Esophagus muscularis mucosa (tissue), 4 donors: ENCODE data around the gene RADIL. TPM values are rescaled to one million over a fixed set of nuclear protein-coding genes. Genes with fewer than 3 reads are reported as not detected.
A peak's percentile ranks its signal among the peaks of the same experiment; 100 is the strongest.

Source experiments
- DNase-seq: peaks from one replicate; pipeline ENCODE4 v3.0.0-alpha.2; 2017; ENCODE audit errors: extremely low spot score
- H3K27ac ChIP-seq, 4 donors: fragments of 200-600 bp; sonication (generic); replicated peaks in 1 of 4; 1 replicate in 3 of 4; 2 replicates in 1 of 4; pipeline ENCODE4 v1.5.1; 2016 to 2019; ENCODE audit warnings: mild to moderate bottlenecking in 1 of 4
- H3K27me3 ChIP-seq, 4 donors: fragments of 200-600 bp; sonication (generic); one replicate each; pipeline versions ENCODE4 v1.5.1 to v1.6.0; 2016 to 2019
- H3K36me3 ChIP-seq, 4 donors: fragments of 200-600 bp; sonication (generic); one replicate each; pipeline ENCODE4 v1.5.1; 2016 to 2019
- H3K4me1 ChIP-seq, 4 donors: fragments of 200-600 bp; sonication (generic); one replicate each; pipeline ENCODE4 v1.5.1; 2016 to 2019
- H3K4me3 ChIP-seq, 4 donors: fragments of 200-600 bp; sonication (generic); 1 replicate in 2 of 4; 2 replicates in 2 of 4; pipeline ENCODE4 v1.5.1; 2016 to 2019; ENCODE audit warnings: mild to moderate bottlenecking in 4 of 4, moderate library complexity in 1 of 4
- H3K9me3 ChIP-seq, 4 donors: fragments of 200-600 bp; sonication (generic); 1 replicate in 3 of 4; 2 replicates in 1 of 4; pipeline ENCODE4 v1.5.1; 2016 to 2019
- EP300 ChIP-seq: sonication (generic); formaldehyde crosslinking; IDR thresholded peaks from one replicate; pipeline ENCODE4 v1.6.1; 2017; ENCODE audit warnings: antibody characterized with exemption
- POLR2A ChIP-seq: fragments of 450-650 bp; IDR thresholded peaks from one replicate; pipeline ENCODE4 v1.6.1; 2017; ENCODE audit warnings: antibody characterized with exemption, moderate library complexity, mild to moderate bottlenecking, low read depth
- POLR2AphosphoS5 ChIP-seq, 2 donors: sonication (generic); formaldehyde crosslinking; IDR thresholded peaks; one replicate each; pipeline ENCODE4 v1.6.1; 2017; ENCODE audit warnings: antibody characterized with exemption in 2 of 2
- WGBS: methylation state at CpG from one replicate; pipeline ENCODE4 v1.1.5; 2018; 5-methylcytosine and 5-hydroxymethylcytosine counted together
- intact Hi-C: fragments of 100-400 bp; cut with DNase I; formaldehyde crosslinking; loops from one replicate; pipeline ENCODE4 v1.15.1; 2023
- total RNA-seq, 4 donors: library from RNA; depleted of rRNA; stranded (reverse); fragments of >200 nt; gene quantifications; one replicate each; pipeline versions ENCODE4 v1.1.0 to v1.2.1, GENCODE V29; 2016
- TF ChIP-seq, protein P1 (sequence below), 3 experiments: fragments of 200-600 bp in 2 of 3; fragments of 450-650 bp in 1 of 3; sonication (generic) in 2 of 3; IDR thresholded peaks; one replicate each; pipeline ENCODE4 v1.5.1; 2017 to 2019; ENCODE audit warnings: antibody characterized with exemption in 3 of 3, mild to moderate bottlenecking in 2 of 3, moderate library complexity in 1 of 3

Gene RADIL
- total RNA-seq, 4 donors from 2014 or later, result 6.5 to 12.9 (median 12.1) TPM

DNA sequence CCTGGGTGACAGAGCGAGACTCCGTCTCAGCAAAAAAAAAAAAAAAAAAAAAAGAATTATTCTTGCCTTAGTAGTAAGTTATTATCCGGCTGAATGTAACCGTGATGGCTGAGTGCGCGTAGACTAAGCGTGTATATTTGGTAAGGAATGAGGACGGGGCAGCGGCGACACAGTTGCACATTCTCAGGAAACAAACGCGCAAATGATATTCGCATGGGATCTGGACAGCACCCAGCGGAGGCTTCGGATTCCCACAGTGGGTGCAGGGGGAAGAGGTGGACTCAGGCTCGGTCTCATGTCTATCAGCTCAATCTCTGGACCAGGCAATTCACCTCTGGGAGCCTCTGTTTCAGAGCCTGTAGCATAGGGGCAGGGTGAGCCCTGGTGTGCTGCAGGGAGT, 50.8 kb downstream of the RADIL start:
- H3K4me1 ChIP-seq, result peaks cover 0 to 8% (median under 1%) of the 10 kb centered on the region in 4 donors
- peaks cover 0 to 32% (median 7%) of the 10 kb centered on the region in 4 donors for H3K36me3 ChIP-seq
- DNase-seq, result no peak
- no peak overlapping the region for H3K27ac ChIP-seq
- no peaks in the 10 kb centered on the region for H3K27me3 ChIP-seq
- WGBS, result 94% methylated on average over 16 of the region's 16 CpGs
- intact Hi-C loops, result loop anchor here (5.0 kb wide), 1 partner anchor 50 kb away; the partner anchor contains the start of gene RADIL
- TF ChIP-seq EP300, result no peak
- TF ChIP-seq POLR2A, result no peak
- TF ChIP-seq, protein P1, sequence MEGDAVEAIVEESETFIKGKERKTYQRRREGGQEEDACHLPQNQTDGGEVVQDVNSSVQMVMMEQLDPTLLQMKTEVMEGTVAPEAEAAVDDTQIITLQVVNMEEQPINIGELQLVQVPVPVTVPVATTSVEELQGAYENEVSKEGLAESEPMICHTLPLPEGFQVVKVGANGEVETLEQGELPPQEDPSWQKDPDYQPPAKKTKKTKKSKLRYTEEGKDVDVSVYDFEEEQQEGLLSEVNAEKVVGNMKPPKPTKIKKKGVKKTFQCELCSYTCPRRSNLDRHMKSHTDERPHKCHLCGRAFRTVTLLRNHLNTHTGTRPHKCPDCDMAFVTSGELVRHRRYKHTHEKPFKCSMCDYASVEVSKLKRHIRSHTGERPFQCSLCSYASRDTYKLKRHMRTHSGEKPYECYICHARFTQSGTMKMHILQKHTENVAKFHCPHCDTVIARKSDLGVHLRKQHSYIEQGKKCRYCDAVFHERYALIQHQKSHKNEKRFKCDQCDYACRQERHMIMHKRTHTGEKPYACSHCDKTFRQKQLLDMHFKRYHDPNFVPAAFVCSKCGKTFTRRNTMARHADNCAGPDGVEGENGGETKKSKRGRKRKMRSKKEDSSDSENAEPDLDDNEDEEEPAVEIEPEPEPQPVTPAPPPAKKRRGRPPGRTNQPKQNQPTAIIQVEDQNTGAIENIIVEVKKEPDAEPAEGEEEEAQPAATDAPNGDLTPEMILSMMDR (IDR thresholded peaks at IDR 0.05), result no peak
- no peak for TF ChIP-seq POLR2AphosphoS5 (IDR thresholded peaks at IDR 0.05)
- H3K9me3 ChIP-seq, result no peaks in the 10 kb centered on the region
- no peak overlapping the region for H3K4me3 ChIP-seq

DNA sequence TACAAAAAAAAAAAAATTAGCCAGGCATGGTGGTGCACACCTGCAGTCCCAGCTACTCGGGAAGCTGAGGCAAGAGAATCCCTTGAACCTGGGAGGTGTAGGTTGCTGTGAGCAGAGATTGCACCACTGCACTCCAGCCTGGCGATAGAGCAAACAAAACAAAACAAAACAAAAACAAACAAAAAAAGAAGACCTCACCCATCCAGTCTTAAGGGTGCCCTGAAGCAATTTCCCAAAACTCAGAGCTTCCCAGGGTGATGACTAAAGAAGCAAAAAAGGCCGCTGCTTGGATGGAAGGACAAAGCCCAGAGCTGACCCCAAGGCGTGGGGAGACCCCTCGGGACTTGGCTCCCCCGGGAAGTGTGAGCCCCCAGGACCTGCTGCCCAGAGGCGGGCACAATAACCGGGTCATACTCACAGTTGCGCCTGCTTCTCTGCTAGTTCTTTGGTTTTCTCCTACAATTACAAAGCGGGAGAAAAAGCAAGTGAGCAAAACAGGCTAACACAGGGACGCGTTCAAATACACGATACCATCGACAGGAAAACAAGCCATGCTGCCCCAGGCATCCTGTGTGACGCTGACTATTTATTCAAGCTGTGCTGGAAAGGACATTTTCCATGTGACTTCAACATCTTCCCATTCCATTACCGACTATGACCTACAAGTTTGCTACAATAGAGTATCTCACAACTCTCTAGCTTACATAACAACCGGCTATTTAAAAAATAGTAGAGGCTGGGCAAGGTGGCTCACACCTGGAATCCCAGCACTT, 51.6 kb downstream of the RADIL start:
- intact Hi-C loops, result loop anchor here (5.0 kb wide), 1 partner anchor 50 kb away; the partner anchor contains the start of gene RADIL
- 91% methylated on average over 17 of the region's 17 CpGs for WGBS
- DNase-seq, result no peak
- no peaks in the 10 kb centered on the region for H3K27me3 ChIP-seq
- no peaks in the 10 kb centered on the region for H3K9me3 ChIP-seq
- no peak overlapping the region for H3K4me3 ChIP-seq
- peaks cover 0 to 32% (median 7%) of the 10 kb centered on the region in 4 donors for H3K36me3 ChIP-seq
- TF ChIP-seq POLR2AphosphoS5 (IDR thresholded peaks at IDR 0.05) (no peak), POLR2A (no peak)
- no peak overlapping the region for H3K27ac ChIP-seq
- peaks cover 0 to 2% (median 0%) of the 10 kb centered on the region in 4 donors for H3K4me1 ChIP-seq

DNA sequence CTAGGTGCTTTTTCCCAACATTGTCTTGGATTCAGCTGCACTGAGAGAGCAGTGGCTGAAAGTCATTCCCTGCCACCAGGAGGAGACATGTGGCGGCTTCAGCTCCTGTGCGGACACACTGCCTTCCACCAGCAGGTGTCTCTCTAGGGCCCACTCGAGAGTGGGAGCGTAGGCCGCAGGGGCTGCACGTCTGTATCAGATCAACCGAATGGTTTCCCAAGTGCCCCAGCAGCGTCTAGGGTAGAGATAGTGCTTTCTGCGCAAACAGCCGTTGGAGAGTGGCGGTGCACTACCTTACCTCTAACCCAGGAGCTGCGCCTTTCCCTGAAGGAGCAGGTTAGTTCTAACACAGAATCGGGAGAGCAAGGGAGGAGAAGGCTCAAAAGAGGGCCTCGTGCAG, 53.3 kb downstream of the RADIL start:
- no peaks in the 10 kb centered on the region for H3K27me3 ChIP-seq
- 47% methylated on average over 3 of the region's 14 CpGs for WGBS
- peaks cover 0 to 23% (median 3%) of the 10 kb centered on the region in 4 donors for H3K36me3 ChIP-seq
- intact Hi-C loops, result loop anchor here (5.0 kb wide), 1 partner anchor 52 kb away; the partner anchor contains the start of gene RADIL
- no peaks in the 10 kb centered on the region for H3K9me3 ChIP-seq
- DNase-seq, result no peak
- H3K27ac ChIP-seq, result no peak overlapping the region
- no peak overlapping the region for H3K4me3 ChIP-seq
- TF ChIP-seq EP300 (no peak), POLR2AphosphoS5 (IDR thresholded peaks at IDR 0.05) (peak in 1 of 2 donors; percentile 34), POLR2A (no peak)
- TF ChIP-seq, protein P1 (IDR thresholded peaks at IDR 0.05), result peak; percentile 60 to 70 (median 68)
- no peaks in the 10 kb centered on the region for H3K4me1 ChIP-seq

DNA sequence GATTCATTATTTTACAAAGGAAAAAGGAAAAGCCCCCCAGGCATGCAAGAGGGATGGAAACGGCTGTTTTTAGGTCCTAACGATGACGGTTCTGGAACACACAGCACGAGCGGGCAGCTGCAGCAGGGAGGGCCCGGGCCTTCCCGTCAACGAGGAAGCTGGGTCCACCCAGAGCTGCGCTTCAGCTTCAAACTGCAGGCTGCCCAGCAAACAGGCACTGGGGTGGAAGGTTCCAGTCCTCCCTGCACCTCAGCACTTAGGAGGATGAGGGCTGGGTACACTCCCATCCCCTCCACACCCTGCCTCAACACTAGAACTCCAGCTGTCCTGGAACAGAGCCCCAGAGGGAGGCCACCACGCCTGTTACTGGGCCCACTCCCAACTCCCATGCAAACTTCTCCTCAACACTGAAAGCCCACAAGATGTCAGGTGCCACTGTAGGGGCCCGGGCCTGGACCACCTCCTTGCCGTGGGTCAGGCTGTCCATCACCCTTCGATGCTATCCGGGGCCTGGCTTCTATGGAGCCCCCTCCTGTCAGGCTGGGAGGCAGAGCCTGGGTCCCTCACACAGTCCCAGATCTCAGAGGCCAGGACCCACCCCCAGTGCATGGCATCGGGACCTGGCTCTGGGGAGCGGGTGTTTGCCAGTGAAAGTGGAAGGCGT, 54.7 kb downstream of the RADIL start:
- H3K27ac ChIP-seq, result no peak overlapping the region
- TF ChIP-seq, protein P1 (IDR thresholded peaks at IDR 0.05), result no peak
- no peak for TF ChIP-seq POLR2AphosphoS5 (IDR thresholded peaks at IDR 0.05)
- no peak for TF ChIP-seq POLR2A
- TF ChIP-seq EP300, result no peak
- H3K27me3 ChIP-seq, result no peaks in the 10 kb centered on the region
- no peaks in the 10 kb centered on the region for H3K9me3 ChIP-seq
- peaks cover 0 to 10% (median 2%) of the 10 kb centered on the region in 4 donors for H3K36me3 ChIP-seq
- no peak overlapping the region for H3K4me3 ChIP-seq
- no peak for DNase-seq
- H3K4me1 ChIP-seq, result no peaks in the 10 kb centered on the region
- 90% methylated on average over 16 of the region's 17 CpGs for WGBS
- intact Hi-C loops, result no loop called here

DNA sequence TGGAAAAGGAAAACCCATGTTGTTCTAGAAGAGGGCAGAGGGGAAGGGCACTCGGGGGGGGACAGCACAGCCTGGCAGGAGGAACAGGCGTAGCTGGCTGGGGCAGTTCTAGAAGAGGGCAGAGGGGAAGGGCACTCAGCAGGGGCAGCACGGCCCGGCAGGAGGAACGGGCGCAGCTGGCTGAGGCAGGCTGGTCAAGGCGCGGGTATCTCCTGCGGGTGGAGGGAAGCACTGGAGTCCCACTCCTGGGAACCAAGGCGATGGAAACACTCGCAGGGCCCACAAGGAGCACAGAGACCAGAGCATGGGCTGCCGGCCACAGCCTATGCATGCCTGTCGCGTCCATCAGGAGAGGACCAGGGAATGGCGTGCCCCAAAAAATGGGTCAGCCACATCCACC, 58.4 kb downstream of the RADIL start:
- intact Hi-C loops, result no loop called here
- H3K27ac ChIP-seq, result no peak overlapping the region
- no peak for DNase-seq
- H3K9me3 ChIP-seq, result no peaks in the 10 kb centered on the region
- H3K36me3 ChIP-seq, result peaks cover 0 to 3% (median 0%) of the 10 kb centered on the region in 4 donors
- TF ChIP-seq, protein P1 (IDR thresholded peaks at IDR 0.05), result no peak
- TF ChIP-seq POLR2A (no peak), EP300 (no peak), POLR2AphosphoS5 (IDR thresholded peaks at IDR 0.05) (no peak)
- peaks cover 6 to 11% (median 9%) of the 10 kb centered on the region in 4 donors for H3K4me1 ChIP-seq
- WGBS, result 97% methylated on average over 15 of the region's 15 CpGs
- H3K4me3 ChIP-seq, result no peak overlapping the region
- peaks cover 0 to 1% (median 0%) of the 10 kb centered on the region in 4 donors for H3K27me3 ChIP-seq
